ENCODE measurements around the gene IL1B.

DNA sequence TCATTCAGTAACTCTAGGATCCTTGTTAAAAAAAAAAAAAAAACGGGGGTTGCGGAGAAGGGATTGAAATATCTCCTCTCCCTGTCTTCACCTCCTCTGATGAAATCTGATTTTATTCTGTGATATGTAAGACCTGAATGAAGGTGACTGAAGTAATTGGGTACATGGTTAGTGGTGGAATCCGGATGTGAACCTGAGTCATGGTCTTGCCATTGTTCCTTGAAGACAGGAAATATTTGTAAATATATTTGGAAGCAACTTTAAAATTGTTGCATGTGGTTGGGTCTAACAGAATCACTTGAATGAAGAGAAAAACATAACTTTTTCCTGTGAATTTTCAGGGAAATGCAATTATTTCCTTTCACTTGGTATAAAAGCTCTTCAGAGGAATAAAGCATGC, 49.3 kb downstream of the IL1B start:
- no peak for TF ChIP-seq EZH2phosphoT487 (IDR thresholded peaks at IDR 0.05; ENCODE audit: borderline replicate concordance, low read depth, low read length)
- TF ChIP-seq, protein P1, sequence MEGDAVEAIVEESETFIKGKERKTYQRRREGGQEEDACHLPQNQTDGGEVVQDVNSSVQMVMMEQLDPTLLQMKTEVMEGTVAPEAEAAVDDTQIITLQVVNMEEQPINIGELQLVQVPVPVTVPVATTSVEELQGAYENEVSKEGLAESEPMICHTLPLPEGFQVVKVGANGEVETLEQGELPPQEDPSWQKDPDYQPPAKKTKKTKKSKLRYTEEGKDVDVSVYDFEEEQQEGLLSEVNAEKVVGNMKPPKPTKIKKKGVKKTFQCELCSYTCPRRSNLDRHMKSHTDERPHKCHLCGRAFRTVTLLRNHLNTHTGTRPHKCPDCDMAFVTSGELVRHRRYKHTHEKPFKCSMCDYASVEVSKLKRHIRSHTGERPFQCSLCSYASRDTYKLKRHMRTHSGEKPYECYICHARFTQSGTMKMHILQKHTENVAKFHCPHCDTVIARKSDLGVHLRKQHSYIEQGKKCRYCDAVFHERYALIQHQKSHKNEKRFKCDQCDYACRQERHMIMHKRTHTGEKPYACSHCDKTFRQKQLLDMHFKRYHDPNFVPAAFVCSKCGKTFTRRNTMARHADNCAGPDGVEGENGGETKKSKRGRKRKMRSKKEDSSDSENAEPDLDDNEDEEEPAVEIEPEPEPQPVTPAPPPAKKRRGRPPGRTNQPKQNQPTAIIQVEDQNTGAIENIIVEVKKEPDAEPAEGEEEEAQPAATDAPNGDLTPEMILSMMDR (conservative IDR thresholded peaks at IDR 0.05; ENCODE audit: low read length), result no peak
